HuH-7.5 (cell line): ENCODE measurements around the gene ARGLU1.

Experiments used
- DNase-seq: peaks from one replicate; pipeline ENCODE4 v3.0.0; 2011; ENCODE audit warnings: low spot score

Gene ARGLU1

GRCh38 chr13:106541826-106542225 is 26.1 kb downstream of the ARGLU1 start:
- no peak for DNase-seq

- no peak for DNase-seq
These were observed 27.3 kb downstream of the ARGLU1 start for GRCh38 chr13:106540613-106541012.

- no peak for DNase-seq
These were observed 30.4 kb downstream of the ARGLU1 start for GRCh38 chr13:106537521-106537920.

GRCh38 chr13:106536244-106537034 is 31.5 kb downstream of the ARGLU1 start:
- DNase-seq = peak; percentile 80

- DNase-seq = peak; percentile 93
These were observed 32.2 kb downstream of the ARGLU1 start, which contains the start of gene EFNB2 for GRCh38 chr13:106535552-106536243. Gene EFNB2 (minus strand): TSS chr13:106535662. CDS start chr13:106534964, 698 bp downstream.

- no peak for DNase-seq
These were observed 33.0 kb downstream of the ARGLU1 start for GRCh38 chr13:106534639-106535551.

GRCh38 chr13:106533943-106534638 is 33.8 kb downstream of the ARGLU1 start:
- no peak for DNase-seq

GRCh38 chr13:106533101-106533942 is 34.6 kb downstream of the ARGLU1 start:
- DNase-seq = peak; percentile 75

GRCh38 chr13:106532111-106532929 is 35.6 kb downstream of the ARGLU1 start:
- no peak for DNase-seq

- DNase-seq = no peak
These were observed 36.9 kb downstream of the ARGLU1 start for GRCh38 chr13:106530980-106531481.

GRCh38 chr13:106530171-106530851 is 37.6 kb downstream of the ARGLU1 start:
- DNase-seq = no peak

- no peak for DNase-seq
These were observed 38.3 kb downstream of the ARGLU1 start for GRCh38 chr13:106529415-106530170.

GRCh38 chr13:106528718-106529414 is 39.1 kb downstream of the ARGLU1 start:
- no peak for DNase-seq

- no peak for DNase-seq
These were observed 40.1 kb downstream of the ARGLU1 start for GRCh38 chr13:106527826-106528225.

- DNase-seq = no peak
These were observed 40.5 kb downstream of the ARGLU1 start for GRCh38 chr13:106527445-106527801.

- DNase-seq = no peak
These were observed 41.0 kb downstream of the ARGLU1 start for GRCh38 chr13:106526738-106527444.

GRCh38 chr13:106525865-106526264 is 42.1 kb downstream of the ARGLU1 start:
- DNase-seq = no peak
